GM19238 (cell line): Measurements from ENCODE around the gene CABP1.
"Not testable (repeated sequence)": the region's sequence is repeated elsewhere in the genome, so short reads cannot be mapped to it uniquely, and the experiment has no call there.

ENCODE experiments used
- DNase-seq: peaks from one replicate; pipeline ENCODE4 v3.0.0; 2011; ENCODE audit warnings: low spot score; ENCODE audit not compliant: insufficient read length

CABP1 gene

GRCh38 chr12:120666571-120667390 is 26.4 kb downstream of the CABP1 start:
- DNase-seq = no peak

- DNase-seq = no peak
Observed at GRCh38 chr12:120668091-120668867, 27.9 kb downstream of the CABP1 start.

GRCh38 chr12:120668868-120669840 is 28.7 kb downstream of the CABP1 start:
- DNase-seq = peak; percentile 65

- DNase-seq = not testable (repeated sequence)
Observed at GRCh38 chr12:120670237-120670636, 29.8 kb downstream of the CABP1 start.

GRCh38 chr12:120670667-120671066 is 30.2 kb downstream of the CABP1 start:
- no peak for DNase-seq

- DNase-seq = no peak
Observed at GRCh38 chr12:120674097-120674636, 33.7 kb downstream of the CABP1 start.

- no peak for DNase-seq
Observed at GRCh38 chr12:120677765-120678473, 37.5 kb downstream of the CABP1 start.

GRCh38 chr12:120678572-120678971 is 38.1 kb downstream of the CABP1 start:
- no peak for DNase-seq

GRCh38 chr12:120680165-120680738 is 39.8 kb downstream of the CABP1 start:
- DNase-seq = no peak

- no peak for DNase-seq
Observed at GRCh38 chr12:120684523-120684932, 44.1 kb downstream of the CABP1 start.

GRCh38 chr12:120685522-120685921 is 45.1 kb downstream of the CABP1 start:
- no peak for DNase-seq

- DNase-seq = peak; percentile 76
Observed at GRCh38 chr12:120686151-120686689, 45.8 kb downstream of the CABP1 start.

GRCh38 chr12:120686690-120687577 is 46.5 kb downstream of the CABP1 start, which contains the start of gene MLEC:
Gene MLEC, plus strand, starts transcription at chr12:120687149. Its CDS starts 148 bp downstream, at chr12:120687297.
- DNase-seq = peak; percentile 87

GRCh38 chr12:120687578-120688289 is 47.3 kb downstream of the CABP1 start:
- no peak for DNase-seq

GRCh38 chr12:120688527-120689071 is 48.2 kb downstream of the CABP1 start:
- DNase-seq = no peak

GRCh38 chr12:120689397-120690082 is 49.1 kb downstream of the CABP1 start:
- DNase-seq = no peak

- no peak for DNase-seq
Observed at GRCh38 chr12:120690083-120690450, 49.6 kb downstream of the CABP1 start.
